ENCODE data around the gene AFG1L. TPM values are rescaled to one million over a fixed set of nuclear protein-coding genes. Genes with fewer than 3 reads are reported as not detected.
"Not testable (repeated sequence)": the region's sequence is repeated elsewhere in the genome, so short reads cannot be mapped to it uniquely, and the experiment has no call there.

AFG1L gene
- total RNA-seq, 1 donor from 2014 or later = 3.2 TPM

DNA sequence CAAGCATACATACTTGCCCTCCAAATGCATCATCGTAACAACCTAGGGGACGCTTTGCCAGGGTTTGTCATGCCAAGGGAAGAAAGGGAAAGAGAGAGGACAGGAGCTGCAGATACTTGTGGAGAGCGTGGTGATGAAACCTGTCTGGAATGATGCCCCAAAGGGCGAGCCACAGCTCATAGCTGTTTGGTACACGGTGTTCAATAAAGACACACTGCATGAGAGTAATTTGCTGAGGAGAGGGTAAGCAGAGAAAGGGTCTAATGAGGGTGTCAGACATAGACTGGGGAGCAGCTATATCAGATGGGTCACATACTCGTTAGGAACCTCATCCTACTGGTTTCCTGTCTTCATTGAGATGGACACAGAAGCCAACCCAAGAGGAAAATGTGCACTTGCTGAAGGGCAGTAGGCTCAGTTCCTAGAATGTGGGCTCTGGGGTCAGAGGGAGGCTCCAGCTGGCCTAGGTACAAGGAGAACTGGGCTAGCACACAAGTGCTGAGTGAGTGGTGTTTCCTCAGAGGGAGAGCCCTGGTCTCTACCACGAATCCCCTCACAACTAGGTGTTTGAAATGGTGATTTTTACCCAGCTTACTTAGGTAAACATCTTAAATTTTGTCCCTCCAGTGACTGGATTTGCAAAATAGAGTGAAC is 260.7 kb downstream of the AFG1L start:
- no peak for DNase-seq (ENCODE audit: low read depth in 2 of 2)

DNA sequence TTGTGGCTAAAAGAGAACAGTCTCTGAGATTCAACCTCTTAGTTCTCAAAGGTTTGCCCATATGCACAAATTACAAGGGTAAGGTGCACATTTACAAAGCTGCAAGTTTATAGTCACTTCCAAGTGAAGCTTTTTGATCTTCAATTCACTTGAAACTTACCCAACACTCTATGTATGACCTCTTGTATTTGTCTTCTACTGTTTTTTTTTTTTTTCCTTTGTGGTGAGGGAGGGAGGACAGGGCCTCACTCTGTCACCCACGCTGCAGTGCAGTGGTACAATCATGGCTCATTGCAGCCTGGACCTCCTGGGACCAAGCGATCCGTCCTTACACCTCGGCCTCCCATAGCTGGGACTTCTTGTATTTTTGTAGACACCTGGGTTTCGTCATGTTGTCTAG is 261.4 kb downstream of the AFG1L start:
- no peak for DNase-seq (ENCODE audit: low read depth in 2 of 2)

DNA sequence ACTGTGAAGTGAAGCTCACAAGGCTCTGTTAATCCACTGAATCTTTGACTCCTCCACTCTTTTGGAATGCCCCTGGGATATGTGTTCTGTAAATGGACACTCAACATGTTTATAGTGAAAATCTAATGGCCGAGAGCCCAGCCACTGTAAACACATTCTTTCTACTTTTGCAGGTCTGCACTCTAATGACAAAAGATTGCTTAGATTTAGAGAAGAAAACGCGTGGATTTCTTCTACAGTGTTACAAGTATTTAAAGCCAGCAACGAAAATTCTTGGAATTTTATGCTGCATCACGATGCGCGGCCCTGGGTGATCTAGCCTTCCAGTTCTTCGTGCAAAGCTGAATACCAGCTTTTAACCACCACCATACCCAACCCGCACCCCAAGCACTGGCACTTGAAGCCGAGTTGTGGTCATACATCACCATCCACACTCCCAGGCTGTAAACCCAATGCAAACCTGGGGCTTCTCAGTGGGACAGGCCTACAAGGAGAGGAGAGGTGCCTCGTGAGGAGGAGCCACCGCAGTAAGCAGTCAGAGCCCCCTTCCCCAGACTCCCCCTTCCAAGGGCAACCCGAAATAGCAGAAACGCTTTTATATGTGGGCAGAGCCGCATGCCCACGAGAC is 262.1 kb downstream of the AFG1L start:
- no peak for DNase-seq (ENCODE audit: low read depth in 2 of 2)

DNA sequence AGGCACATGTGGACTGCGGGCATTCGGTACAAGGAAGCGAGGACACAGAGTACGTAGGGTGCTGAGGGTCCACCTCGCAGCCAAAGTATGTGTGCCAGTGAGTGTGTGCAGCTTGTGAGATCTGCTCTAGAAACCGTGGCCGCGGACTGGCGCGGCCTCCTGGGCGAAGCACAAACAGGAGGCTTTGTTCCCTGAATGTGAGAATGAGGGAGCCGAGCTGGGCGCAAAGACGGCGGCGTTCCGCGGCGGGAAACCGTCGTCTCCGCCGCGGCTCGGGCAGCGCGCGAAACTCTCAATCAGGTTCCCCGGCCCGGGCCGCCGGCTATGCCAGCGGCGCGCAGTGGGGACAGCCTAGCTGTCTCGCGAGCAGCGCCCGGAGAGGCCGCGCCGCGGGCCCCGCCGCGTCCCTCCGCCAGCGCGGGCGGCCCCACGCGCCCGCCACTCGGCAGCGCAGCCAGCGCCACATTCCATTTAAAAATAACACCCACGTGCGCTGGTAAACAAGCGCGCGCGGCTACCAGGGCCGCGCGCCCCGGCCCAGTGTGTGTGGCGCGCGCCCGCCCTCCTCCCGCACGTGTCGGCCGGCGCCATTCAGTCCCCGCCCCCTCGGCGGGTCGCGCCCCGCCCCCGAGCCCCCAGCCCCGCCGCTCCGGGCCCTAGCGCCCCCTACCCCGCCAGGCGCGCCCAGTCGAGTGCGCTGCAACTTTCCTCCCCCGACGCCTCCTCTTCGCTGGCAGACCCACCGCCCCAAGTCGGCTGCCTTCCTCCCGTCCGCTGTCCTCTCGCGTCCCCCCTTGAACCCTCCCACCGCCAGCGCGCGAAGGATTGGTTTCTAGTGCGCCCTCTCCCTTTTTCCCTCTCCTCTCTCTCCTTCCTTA is 262.9 kb downstream of the AFG1L start:
- DNase-seq (ENCODE audit: low read depth in 2 of 2) = peak; percentile 77 to 87

DNA sequence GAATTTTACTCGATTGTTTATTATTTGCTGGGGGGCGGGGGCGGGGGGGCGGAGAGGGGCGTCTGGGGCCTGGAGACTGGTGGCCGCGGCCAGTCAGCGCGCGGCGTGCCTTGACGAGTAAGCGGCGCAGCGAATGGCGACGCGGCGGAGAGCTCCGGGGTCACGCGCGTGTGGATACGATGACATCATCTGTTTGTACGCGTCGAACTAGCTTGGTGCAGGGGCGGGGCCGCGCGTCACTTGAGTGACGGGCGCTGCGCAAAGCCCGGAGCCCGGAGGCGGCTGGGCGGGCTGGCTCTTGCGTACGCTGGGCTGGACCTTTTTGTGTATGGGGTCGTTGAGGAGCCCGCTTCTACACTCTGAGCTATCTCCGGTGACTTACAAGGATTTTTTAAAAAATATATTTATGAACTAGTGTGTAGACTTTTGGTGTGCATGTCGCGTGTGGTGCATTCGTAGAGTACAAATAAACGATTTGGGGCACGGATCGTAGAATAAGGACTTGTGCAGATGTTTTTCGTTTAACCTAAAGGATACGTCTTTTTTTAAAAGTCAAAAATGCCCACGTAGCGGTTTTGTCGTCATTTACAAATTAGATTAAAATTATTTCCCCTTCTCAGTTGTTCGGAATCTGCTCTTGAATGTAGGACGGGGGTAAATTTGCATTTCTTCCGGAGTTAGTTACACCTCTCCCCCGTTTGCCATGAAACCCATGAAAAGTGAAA is 263.7 kb downstream of the AFG1L start:
- DNase-seq (ENCODE audit: low read depth in 2 of 2) = peak; percentile 100

DNA sequence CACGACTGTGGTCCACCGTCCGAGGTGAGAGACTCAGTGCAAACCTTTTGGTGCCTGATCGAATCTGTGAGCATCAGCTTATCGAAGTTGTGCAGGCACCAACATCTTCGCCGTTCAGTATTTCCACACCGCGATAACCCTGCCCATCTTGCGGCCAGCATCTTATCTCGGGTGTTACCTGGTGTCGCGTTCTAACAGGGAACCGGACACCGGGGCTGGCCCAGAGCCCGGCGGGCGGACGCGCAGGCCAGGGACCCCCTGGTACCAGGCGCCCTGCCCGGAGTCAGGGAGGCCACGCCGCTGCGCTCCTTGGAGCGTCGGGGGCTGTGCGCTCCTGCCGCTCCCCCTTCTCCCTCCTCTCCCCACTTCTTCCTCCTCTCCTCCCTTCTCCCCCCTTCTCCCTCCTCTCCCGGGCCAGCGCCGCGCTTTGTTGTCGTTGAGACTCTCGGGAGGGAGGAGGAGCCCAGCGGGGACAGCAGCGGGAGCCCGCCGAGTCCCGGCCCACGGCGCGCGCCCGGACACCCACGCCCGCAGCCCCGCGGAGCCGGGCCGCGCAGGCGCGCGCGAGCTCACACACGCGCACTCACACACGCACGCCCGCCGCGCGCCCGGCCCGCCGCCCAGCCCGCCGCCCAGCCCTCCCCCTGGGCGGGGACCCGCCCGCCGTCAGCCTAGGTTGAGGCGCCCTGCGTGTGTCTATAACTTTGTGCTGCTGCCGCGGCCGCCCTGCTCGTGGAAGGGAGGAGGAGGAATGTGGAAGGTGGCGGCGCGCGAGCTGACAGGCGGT is 264.4 kb downstream of the AFG1L start:
- DNase-seq (ENCODE audit: low read depth in 2 of 2) = peak; percentile 90 to 92

DNA sequence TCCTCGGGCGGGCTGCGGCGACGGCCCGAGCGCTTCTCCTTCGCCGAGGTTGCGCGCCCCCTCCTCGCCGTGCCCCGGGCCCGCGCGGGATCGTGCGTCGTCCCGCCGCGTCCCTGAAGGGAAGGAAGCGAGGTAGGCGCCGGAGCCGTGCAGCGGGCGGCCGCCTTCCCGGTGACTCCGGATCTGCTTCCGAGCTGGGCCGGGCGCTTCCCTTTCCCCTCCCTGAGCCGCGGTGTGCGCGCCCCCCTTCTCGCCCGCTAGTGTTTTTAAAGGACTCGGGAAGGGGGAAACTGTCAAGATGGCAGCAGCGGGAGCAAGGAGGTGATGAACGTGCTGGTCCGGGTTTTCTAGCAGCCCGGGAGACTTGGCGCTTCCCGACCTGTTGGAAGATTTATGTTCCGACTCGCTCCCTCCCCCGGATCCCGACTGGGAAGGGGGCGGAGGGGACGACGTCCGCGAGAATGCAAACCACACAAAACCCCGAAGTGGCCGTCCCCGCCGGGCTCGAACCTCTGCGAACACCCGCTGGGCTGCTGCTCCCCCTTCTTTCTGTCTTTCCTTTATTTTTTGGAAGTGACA is 265.1 kb downstream of the AFG1L start:
- peak; percentile 85 to 93 for DNase-seq (ENCODE audit: low read depth in 2 of 2)

DNA sequence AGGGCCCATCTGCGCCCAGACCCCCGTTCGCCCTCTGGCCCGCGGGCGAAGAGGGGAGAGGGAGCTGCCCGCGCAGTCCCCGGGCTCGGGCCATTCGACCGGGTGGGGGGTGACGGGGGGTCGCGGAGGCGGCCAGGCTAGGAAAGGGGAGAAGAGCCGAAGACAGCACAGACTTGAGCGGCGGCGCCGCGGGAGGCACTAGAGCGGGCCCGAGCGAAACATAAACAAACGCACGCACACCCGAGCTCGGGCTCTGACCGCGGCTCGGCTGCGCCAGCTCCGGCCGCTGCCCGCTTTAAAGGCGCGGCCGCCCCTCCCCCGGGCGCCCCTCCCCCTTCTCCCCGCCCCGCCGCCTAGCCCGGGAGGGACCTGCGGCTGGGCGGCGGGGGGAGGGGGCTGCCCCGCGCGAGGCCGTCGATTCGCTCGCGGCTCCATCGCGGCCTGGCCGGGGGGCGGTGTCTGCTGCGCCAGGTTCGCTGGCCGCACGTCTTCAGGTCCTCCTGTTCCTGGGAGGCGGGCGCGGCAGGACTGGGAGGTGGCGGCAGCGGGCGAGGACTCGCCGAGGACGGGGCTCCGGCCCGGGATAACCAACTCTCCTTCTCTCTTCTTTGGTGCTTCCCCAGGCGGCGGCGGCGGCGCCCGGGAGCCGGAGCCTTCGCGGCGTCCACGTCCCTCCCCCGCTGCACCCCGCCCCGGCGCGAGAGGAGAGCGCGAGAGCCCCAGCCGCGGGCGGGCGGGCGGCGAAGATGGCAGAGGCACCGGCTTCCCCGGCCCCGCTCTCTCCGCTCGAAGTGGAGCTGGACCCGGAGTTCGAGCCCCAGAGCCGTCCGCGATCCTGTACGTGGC is 265.8 kb downstream of the AFG1L start, which contains the start of gene FOXO3:
Gene FOXO3, plus strand, starts transcription at position 455 of the 846 bp plus-strand sequence. Its CDS starts 292 bp downstream, at position 747.
- peak; percentile 92 for DNase-seq (ENCODE audit: low read depth in 2 of 2)

DNA sequence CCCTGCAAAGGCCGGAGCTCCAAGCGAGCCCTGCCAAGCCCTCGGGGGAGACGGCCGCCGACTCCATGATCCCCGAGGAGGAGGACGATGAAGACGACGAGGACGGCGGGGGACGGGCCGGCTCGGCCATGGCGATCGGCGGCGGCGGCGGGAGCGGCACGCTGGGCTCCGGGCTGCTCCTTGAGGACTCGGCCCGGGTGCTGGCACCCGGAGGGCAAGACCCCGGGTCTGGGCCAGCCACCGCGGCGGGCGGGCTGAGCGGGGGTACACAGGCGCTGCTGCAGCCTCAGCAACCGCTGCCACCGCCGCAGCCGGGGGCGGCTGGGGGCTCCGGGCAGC is 266.4 kb downstream of the AFG1L start:
- DNase-seq (ENCODE audit: low read depth in 2 of 2) = not testable (repeated sequence)

DNA sequence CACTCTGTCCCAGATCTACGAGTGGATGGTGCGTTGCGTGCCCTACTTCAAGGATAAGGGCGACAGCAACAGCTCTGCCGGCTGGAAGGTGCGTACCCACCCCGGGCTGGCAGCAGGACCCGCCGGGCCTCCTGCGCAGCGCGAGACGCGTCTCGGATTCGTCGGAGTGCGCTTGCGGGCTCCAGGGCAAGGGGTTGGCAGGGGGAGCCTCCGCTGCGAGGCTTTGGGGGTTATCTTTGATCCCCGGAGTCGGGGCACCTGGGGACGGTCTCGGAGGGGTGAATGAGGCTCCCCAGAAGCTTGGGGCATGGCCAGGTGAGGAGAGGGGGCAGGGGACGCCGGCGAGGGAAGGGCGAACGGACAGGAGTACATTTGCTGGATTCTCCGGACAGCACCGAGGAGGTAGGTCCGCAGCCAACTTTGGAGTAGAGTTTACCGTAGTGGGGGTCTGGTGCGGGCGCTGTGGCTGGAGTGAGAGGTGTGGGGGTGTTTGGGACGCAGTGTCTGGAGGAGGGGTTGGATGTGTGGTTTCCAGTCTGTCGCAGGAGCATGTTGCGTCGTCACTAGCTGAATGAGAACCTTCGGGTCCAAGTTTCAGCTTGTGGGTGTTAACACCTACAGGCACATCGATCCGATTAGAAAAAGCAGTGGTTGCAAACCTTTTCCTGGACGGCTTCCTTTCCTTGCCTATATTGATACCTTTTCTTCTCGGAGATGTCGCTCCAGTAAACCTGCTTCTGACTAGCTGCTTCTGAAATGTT is 267.1 kb downstream of the AFG1L start:
- DNase-seq (ENCODE audit: low read depth in 2 of 2) = peak; percentile 26 to 30

DNA sequence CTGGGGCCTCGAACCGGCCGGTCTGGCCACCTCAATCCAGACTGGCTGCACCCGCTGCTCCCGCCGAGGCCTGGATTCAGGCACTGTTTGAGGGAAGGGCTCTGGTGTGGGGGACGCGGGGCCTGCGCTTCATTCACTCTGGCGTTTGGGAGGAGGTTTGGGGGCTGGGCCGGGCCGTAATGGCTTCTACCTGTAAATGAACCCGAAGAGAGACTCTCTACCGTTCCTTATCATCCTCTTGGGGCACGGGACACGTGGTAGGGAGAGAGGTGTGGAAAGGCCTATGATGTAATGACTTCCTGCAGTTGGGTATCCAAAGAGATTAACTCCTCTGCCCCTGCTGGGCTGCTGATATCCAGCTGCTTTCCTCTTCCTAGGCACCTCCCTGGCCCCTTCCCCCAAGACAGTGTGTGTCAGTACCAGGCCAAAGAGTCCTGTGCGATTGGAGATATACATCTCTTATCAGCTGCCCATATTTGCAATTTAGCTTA is 267.7 kb downstream of the AFG1L start:
- DNase-seq (ENCODE audit: low read depth in 2 of 2) = peak; percentile 70 to 76

DNA sequence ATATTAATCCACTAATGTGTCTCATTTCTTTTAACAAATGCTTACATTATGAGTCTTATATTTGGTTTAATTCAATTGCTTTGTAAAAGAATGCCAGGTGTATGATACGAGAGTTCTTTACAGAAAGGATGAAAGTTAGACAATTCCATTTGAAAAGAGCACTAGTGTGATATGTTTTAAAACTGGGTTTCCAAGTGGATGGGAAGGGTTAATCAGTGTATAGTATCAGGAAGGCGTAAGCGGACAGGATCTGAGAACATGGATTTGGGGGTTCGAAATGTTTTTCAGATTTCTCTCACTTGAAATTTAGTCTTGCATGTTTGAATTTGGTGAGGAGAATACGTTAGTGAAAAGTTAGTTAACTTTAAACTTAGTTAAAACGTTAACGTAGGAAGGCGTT is 268.4 kb downstream of the AFG1L start:
- DNase-seq (ENCODE audit: low read depth in 2 of 2) = no peak

DNA sequence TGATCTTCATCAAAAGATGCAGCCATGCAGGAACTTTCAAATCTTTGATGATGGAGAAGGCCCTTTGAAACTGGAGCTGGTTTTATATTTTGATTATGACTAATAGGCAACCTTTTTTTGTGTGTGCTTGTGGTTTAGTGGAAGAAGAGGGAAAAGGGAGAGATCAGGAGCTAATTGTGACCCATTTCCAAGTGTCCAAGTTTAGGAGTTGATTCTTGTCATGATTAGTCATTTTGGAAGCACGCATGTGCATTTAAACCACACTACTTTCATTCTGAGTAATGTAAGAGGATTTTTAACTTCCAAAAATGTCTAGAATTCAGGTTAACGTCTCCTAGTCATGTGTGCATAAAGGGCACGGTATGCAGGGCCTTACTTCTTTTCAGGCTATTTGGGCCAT is 269.3 kb downstream of the AFG1L start:
- peak in 1 of 2 donors; percentile 73 for DNase-seq (ENCODE audit: low read depth in 2 of 2)

DNA sequence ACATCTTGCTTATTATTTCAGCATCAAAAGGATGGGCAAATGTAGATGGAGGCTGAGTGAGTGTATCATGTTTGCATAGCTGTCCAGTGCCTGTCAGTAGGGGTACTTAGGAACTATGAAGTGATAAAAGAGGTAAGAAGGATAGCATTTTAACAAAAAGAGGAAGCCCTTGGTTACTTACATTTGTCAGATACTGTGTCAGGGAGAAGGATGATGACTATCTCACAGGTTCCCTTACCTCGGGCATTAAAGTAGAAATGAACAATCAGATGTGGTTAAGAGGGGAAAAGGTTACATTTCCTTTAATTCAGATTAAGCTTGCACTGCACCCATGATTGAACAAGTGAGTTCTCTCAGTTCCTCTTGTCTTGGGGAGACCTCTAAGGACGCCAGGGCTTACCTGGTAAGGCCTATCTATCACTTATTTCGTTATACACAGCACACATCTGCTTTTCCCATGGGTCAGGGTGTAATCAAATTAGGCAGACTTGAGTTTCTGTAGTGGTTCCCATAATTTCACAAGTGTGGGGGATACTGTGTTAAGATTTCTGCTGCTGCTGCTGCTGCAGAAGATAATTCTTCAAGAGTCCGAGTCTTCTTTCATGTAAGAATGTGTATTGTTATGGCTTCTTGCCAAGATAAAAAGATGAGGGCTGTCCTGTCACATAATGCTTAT is 270.4 kb downstream of the AFG1L start:
- DNase-seq (ENCODE audit: low read depth in 2 of 2) = peak in 1 of 2 donors; percentile 34

DNA sequence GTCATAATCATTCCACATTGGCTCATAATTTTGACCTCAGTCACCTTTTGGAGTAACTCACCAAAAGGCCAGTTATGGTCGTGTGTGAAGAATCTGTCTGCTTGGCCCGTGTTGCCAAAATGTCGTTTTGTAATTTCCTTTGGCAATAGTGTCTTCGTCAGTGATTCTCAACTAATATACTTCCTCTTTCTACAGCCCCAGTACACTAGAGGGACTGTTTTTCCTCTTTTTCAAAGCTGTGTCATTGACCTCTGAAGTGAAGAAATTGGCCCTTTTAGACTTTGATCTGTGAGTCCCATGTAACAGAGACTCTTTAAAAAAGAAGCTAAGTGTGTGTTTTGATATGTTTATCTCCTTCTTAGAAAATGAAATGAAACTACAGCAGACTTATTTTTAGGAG is 271.0 kb downstream of the AFG1L start:
- peak; percentile 71 to 86 for DNase-seq (ENCODE audit: low read depth in 2 of 2)

DNA sequence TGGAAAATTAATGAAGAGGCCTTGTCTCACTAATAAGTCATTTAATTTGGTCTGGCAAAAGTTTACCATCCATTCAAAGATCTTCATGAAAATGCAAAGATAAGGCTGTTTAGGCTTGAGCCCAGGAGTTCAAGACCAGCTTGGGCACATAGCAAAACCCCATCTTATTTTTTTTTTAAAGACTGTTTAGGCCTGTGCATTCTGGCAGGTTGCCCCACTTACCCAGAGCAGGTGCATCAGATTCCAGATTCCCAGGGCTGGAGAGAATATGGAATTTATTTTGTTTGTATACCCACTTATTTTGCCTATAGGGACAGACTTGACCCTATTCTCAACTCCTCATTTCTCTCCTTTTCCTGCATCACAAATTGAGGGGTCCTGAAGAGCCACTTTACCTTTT is 271.6 kb downstream of the AFG1L start:
- DNase-seq (ENCODE audit: low read depth in 2 of 2) = no peak

DNA sequence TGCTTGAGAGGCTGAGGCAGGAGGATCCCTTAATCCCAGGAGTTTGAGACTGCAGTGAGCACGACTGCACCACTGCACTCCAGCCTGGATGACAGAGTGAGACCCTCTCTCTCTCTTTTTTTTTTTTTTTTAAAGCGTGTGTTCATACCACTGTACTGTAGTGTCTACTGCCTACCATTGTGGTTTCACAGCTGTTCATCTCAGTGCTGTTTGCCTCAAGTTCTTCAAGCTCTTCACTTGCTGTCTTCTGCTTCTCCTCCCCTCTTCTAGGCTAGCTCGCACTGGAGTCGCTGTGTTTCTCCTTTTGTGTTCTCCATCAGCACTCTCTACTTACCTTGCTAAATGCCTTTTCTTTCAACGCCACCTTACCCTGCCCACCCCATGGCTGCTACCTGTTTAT is 273.2 kb downstream of the AFG1L start:
- no peak for DNase-seq (ENCODE audit: low read depth in 2 of 2)
